HepG2 (cell line): ENCODE results near the gene ALDH1L2. TPM values are rescaled to one million over a fixed set of nuclear protein-coding genes. Genes with fewer than 3 reads are reported as not detected.
A peak's percentile ranks its signal among the peaks of the same experiment; 100 is the strongest.

Source experiments
- CEBPZ ChIP-seq: IDR thresholded peaks from 2 replicates; pipeline ENCODE4 v1.6.1; 2012; ENCODE audit warnings: low read length, improper control_type of control experiment
- EED ChIP-seq: sonication (generic); formaldehyde crosslinking; IDR thresholded peaks from 2 replicates; pipeline ENCODE4 v1.5.0; 2020; ENCODE audit warnings: mild to moderate bottlenecking, missing genetic modification reagents
- KDM6A ChIP-seq: IDR thresholded peaks from 2 replicates; pipeline ENCODE4 v1.6.1; 2016; ENCODE audit warnings: low read depth
- NR0B2 ChIP-seq: sonication (generic); formaldehyde crosslinking; IDR thresholded peaks from 2 replicates; pipeline ENCODE4 v1.4.0; 2020; ENCODE audit warnings: mild to moderate bottlenecking, missing genetic modification reagents
- PATZ1 ChIP-seq: sonication (generic); formaldehyde crosslinking; IDR thresholded peaks from 2 replicates; pipeline ENCODE4 v1.4.0; 2020; ENCODE audit warnings: missing genetic modification reagents
- RAD21 ChIP-seq: fragments of 450-650 bp; formaldehyde crosslinking; IDR thresholded peaks from 2 replicates; pipeline ENCODE4 v1.5.0; 2020; ENCODE audit warnings: mild to moderate bottlenecking
- RNF219 ChIP-seq: sonication (generic); formaldehyde crosslinking; IDR thresholded peaks from 2 replicates; pipeline ENCODE4 v1.5.0; 2020; ENCODE audit warnings: mild to moderate bottlenecking, missing genetic modification reagents
- SALL1 ChIP-seq: sonication (generic); formaldehyde crosslinking; IDR thresholded peaks from 2 replicates; pipeline ENCODE4 v1.8.0; 2022; ENCODE audit warnings: mild to moderate bottlenecking, missing genetic modification reagents
- SAP130 ChIP-seq: IDR thresholded peaks from 2 replicates; pipeline ENCODE4 v1.6.1; 2016; ENCODE audit warnings: low read depth
- SMC3 ChIP-seq: IDR thresholded peaks from 2 replicates; pipeline ENCODE4 v1.6.1; 2011; ENCODE audit warnings: low read length, improper control_type of control experiment
- TGIF2 ChIP-seq: IDR thresholded peaks from 2 replicates; pipeline ENCODE4 v1.6.1; 2016; ENCODE audit warnings: control low read depth, missing compliant biosample characterization
- ZFYVE20 ChIP-seq: sonication (generic); formaldehyde crosslinking; IDR thresholded peaks from 2 replicates; pipeline ENCODE4 v1.8.0; 2023; ENCODE audit warnings: low read depth, mild to moderate bottlenecking, moderate library complexity, missing genetic modification reagents, borderline replicate concordance
- ZNF234 ChIP-seq: sonication (generic); formaldehyde crosslinking; conservative IDR thresholded peaks from 2 replicates; pipeline ENCODE4 v1.5.1; 2020; ENCODE audit warnings: mild to moderate bottlenecking, missing genetic modification reagents
- ZNF34 ChIP-seq: sonication (generic); formaldehyde crosslinking; IDR thresholded peaks from 2 replicates; pipeline ENCODE4 v1.4.0; 2020; ENCODE audit warnings: mild to moderate bottlenecking, missing genetic modification reagents, borderline replicate concordance
- ZNF543 ChIP-seq: sonication (generic); formaldehyde crosslinking; IDR thresholded peaks from 2 replicates; pipeline ENCODE4 v1.4.0; 2020; ENCODE audit warnings: mild to moderate bottlenecking, missing genetic modification reagents
- ZNF552 ChIP-seq: sonication (generic); formaldehyde crosslinking; IDR thresholded peaks from 2 replicates; pipeline ENCODE4 v1.9.0; 2022; ENCODE audit warnings: missing genetic modification reagents, mild to moderate bottlenecking, borderline replicate concordance
- ZNF644 ChIP-seq: IDR thresholded peaks from 2 replicates; pipeline ENCODE4 v1.6.1; 2016; ENCODE audit warnings: low read depth
- ZNF761 ChIP-seq: sonication (generic); formaldehyde crosslinking; conservative IDR thresholded peaks from 2 replicates; pipeline ENCODE4 v1.4.0; 2020; ENCODE audit warnings: mild to moderate bottlenecking, missing genetic modification reagents
- ZNF773 ChIP-seq: sonication (generic); formaldehyde crosslinking; IDR thresholded peaks from 2 replicates; pipeline ENCODE4 v1.4.0; 2020; ENCODE audit warnings: missing genetic modification reagents, borderline replicate concordance
- polyA plus RNA-seq, 8 experiments: library from polyadenylated mRNA; depleted of rRNA in 3 of 8; stranded (reverse) in 7 of 8; unstranded in 1 of 8; fragments of >200 nt; fragmentation: Illumina TruSeq in 4 of 8; extraction: Trizol in 4 of 8; gene quantifications; 2 replicates each; pipeline versions ENCODE4 v1.2.1 to v1.2.3, GENCODE V29; 2011 to 2016; ENCODE audit warnings: low read depth in 4 of 8, missing spikeins in 1 of 8, mixed read lengths in 1 of 8; ENCODE audit not compliant: insufficient read depth in 1 of 8
- total RNA-seq, 5 experiments: library from RNA; depleted of rRNA; stranded (reverse); fragments of >200 nt; fragmentation: Illumina TruSeq; extraction: Trizol; gene quantifications; 2 replicates each; pipeline ENCODE4 v1.2.3, GENCODE V29; 2016; ENCODE audit warnings: low read depth in 1 of 5

ALDH1L2 gene
- total and polyA plus RNA-seq, 2 of the 13 experiments (the other 11 are each of a cell fraction or from before 2014, with no cell fraction given), result 0.40 to 4.6 TPM

GRCh38 chr12:105107494-105108371 is 23.5 kb upstream of the ALDH1L2 start, which contains the start of gene WASHC4 (continued):
- TF ChIP-seq RNF219, result 0 out of 2 replicates have a peak, but pooled peaks have one; percentile 75
- no peak; the same call in 1 of the 2 replicates for TF ChIP-seq ZFYVE20 (CRISPR knock-in tag)
- TF ChIP-seq RAD21 (CRISPR knock-in tag), result no peak; the same call in 1 of the 2 replicates
- TF ChIP-seq CEBPZ, result no peak
- peak; percentile 93 for TF ChIP-seq SALL1 (CRISPR knock-in tag)
- TF ChIP-seq EED (CRISPR knock-in tag), result peak; percentile 92
- peak; percentile 90 for TF ChIP-seq ZNF543 (CRISPR knock-in tag)
- peak; percentile 86; the same call in 1 of the 2 replicates for TF ChIP-seq ZNF234 (CRISPR knock-in tag)
- TF ChIP-seq ZNF34 (CRISPR knock-in tag), result no peak; the same call in 1 of the 2 replicates
- TF ChIP-seq ZNF773 (CRISPR knock-in tag), result no peak
- TF ChIP-seq SMC3, result no peak
- TF ChIP-seq ZNF644, result no peak
- peak; percentile 82 for TF ChIP-seq NR0B2 (CRISPR knock-in tag)
- TF ChIP-seq SAP130 (CRISPR knock-in tag), result peak; percentile 83
- peak; percentile 75 for TF ChIP-seq PATZ1 (CRISPR knock-in tag)
- peak; percentile 93 for TF ChIP-seq ZNF761
- TF ChIP-seq KDM6A, result no peak
- TF ChIP-seq ZNF552, result peak; percentile 83
- peak; percentile 45; the same call in 1 of the 2 replicates for TF ChIP-seq TGIF2 (CRISPR knock-in tag)
